Subcutaneous adipose tissue (tissue), 4 donors: ENCODE data around the gene C19orf47. TPM values are rescaled to one million over a fixed set of nuclear protein-coding genes. Genes with fewer than 3 reads are reported as not detected.

Source experiments
- CTCF ChIP-seq: fragments of 450-650 bp; IDR thresholded peaks from one replicate; pipeline ENCODE4 v1.5.1; 2016; ENCODE audit warnings: low read depth, mild to moderate bottlenecking, control low read depth, antibody characterized with exemption, moderate library complexity
- total RNA-seq, 4 donors: library from RNA; depleted of rRNA; stranded (reverse); fragments of >200 nt; gene quantifications; one replicate each; pipeline ENCODE4 v1.1.0, GENCODE V29; 2016

The C19orf47 gene
- total RNA-seq, 4 donors from 2014 or later, result 6.8 to 19.2 (median 10.2) TPM

GRCh38 chr19:40365010-40365409, 16.8 kb upstream of the C19orf47 start:
- no peak for TF ChIP-seq CTCF

- TF ChIP-seq CTCF, result no peak
Measured at GRCh38 chr19:40363069-40363468, 14.9 kb upstream of the C19orf47 start.

- no peak for TF ChIP-seq CTCF
Measured at GRCh38 chr19:40362160-40362559, 14.0 kb upstream of the C19orf47 start.

GRCh38 chr19:40360708-40361241, 12.6 kb upstream of the C19orf47 start:
- TF ChIP-seq CTCF, result no peak

- TF ChIP-seq CTCF, result no peak
Measured at GRCh38 chr19:40360020-40360707, 12.0 kb upstream of the C19orf47 start.

GRCh38 chr19:40358773-40359172, 10.6 kb upstream of the C19orf47 start:
- TF ChIP-seq CTCF, result no peak

- no peak for TF ChIP-seq CTCF
Measured at GRCh38 chr19:40357640-40358039, 9.4 kb upstream of the C19orf47 start.
